Neural progenitor cell (in vitro differentiated cells): ENCODE data around the gene POTEC.
"Not testable (repeated sequence)": the region's sequence is repeated elsewhere in the genome, so short reads cannot be mapped to it uniquely, and the experiment has no call there.

Experiments used
- EZH2 ChIP-seq: fragments of 200-600 bp; sonication (generic); IDR thresholded peaks from 2 replicates; pipeline ENCODE4 v1.6.1; 2017; ENCODE audit warnings: antibody characterized with exemption, mild to moderate bottlenecking, moderate library complexity
- TF ChIP-seq, protein P1 (sequence below): fragments of 200-600 bp; sonication (generic); IDR thresholded peaks from 2 replicates; pipeline ENCODE4 v1.5.1; 2017; ENCODE audit warnings: antibody characterized with exemption, mild to moderate bottlenecking

- TF ChIP-seq, protein P1, sequence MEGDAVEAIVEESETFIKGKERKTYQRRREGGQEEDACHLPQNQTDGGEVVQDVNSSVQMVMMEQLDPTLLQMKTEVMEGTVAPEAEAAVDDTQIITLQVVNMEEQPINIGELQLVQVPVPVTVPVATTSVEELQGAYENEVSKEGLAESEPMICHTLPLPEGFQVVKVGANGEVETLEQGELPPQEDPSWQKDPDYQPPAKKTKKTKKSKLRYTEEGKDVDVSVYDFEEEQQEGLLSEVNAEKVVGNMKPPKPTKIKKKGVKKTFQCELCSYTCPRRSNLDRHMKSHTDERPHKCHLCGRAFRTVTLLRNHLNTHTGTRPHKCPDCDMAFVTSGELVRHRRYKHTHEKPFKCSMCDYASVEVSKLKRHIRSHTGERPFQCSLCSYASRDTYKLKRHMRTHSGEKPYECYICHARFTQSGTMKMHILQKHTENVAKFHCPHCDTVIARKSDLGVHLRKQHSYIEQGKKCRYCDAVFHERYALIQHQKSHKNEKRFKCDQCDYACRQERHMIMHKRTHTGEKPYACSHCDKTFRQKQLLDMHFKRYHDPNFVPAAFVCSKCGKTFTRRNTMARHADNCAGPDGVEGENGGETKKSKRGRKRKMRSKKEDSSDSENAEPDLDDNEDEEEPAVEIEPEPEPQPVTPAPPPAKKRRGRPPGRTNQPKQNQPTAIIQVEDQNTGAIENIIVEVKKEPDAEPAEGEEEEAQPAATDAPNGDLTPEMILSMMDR, result not testable (repeated sequence)
- TF ChIP-seq EZH2, result not testable (repeated sequence)
These were observed 73.4 kb downstream of the POTEC start for GRCh38 chr18:14470046-14470445.
